ENCODE measurements around the gene ACVR2A. TPM values are rescaled to one million over a fixed set of nuclear protein-coding genes. Genes with fewer than 3 reads are reported as not detected.

Gene ACVR2A
- total RNA-seq (2021; ENCODE audit: unreplicated experiment) (9.4 TPM), Bru-seq, nascent RNA (percentile 68 among the genes with signal in this experiment), BruChase-seq, experiment 1, labeled RNA remaining after a 6-hour chase (percentile 47 among the genes with signal in this experiment), BruChase-seq, experiment 2, labeled RNA remaining after a 2-hour chase (percentile 61 among the genes with signal in this experiment)
- 2.5 and 3.1 TPM in 2 replicates for polyA plus RNA-seq (2012)
- long read RNA-seq, full-length matches to known transcripts = 10 of 16 reads
- long read RNA-seq, partial matches to known transcripts = 1 of 16 reads
- long read RNA-seq, other reads (novel, unspliced or antisense) = 5 of 16 reads

DNA sequence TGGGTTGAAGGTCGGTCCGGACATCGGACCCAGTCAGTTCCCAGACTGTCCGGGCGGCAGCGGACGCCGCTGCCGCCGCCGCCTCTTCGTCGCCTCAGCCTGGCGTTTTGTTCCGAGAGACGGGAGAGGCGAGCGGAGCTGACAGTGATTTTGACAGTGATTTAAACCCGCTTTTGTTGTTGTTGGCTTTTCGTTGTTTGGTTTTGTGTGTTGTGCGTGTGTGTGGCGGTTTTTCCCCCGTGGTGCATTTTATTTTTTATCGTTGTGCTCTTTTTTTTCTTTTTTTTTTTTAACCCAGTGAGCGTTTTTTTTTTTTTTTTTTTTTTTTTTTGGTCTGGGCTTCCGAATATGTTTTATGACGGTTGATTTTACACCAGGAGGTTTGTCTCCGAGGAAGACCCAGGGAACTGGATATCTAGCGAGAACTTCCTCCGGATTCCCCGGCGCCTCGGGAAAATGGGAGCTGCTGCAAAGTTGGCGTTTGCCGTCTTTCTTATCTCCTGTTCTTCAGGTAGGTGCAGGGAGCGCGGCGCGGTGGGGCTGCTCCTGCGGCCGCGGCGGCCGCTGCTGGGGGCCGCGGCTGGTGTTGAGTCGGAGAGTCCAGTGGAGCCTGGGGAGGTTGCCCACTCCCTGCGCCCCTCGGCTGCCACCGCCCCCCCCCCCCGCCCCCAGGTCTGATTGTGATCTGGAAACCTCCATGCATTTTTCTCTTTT is at the start of gene ACVR2A:
ACVR2A (plus strand) TSS at position 333 of the 714 bp plus-strand sequence; CDS start at position 457, 124 bp downstream.
- BruUV-seq (replicated peaks) = no TSS peak
- no peak for TF ChIP-seq EZH2 (IDR thresholded peaks at IDR 0.05)
- no peak for TF ChIP-seq ELF1 (IDR thresholded peaks at IDR 0.05; ENCODE audit: borderline replicate concordance, low read depth)
- TF ChIP-seq SP1 (IDR thresholded peaks at IDR 0.05; ENCODE audit: low read depth) = 0 out of 2 replicates have a peak, but pooled peaks have one; percentile 13
- no peak for TF ChIP-seq EGR1 (IDR thresholded peaks at IDR 0.05; ENCODE audit: low read depth)
- no peak for TF ChIP-seq FOSL1 (IDR thresholded peaks at IDR 0.05; ENCODE audit: low read depth)
- no peaks in the 10 kb centered on the region for H3K9me2 ChIP-seq (ENCODE audit: insufficient read depth)
- peak within 1 kb of the TSS; percentile 84 for H3K27ac ChIP-seq (ENCODE audit: low read depth, low read length)
- peak within 1 kb of the TSS; percentile 72 for H3K9ac ChIP-seq (ENCODE audit: low read length)
- ChIA-PET POLR2A (no interaction called here), CTCF (no interaction called here), RAD21 (ENCODE audit: low non-redundant PET in 1 of 2, low total read pairs in 2 of 2, uncharacterized antibody in 2 of 2, unreplicated experiment in 2 of 2) (interaction anchor here in 1 of 2 experiments (0.7 kb wide), 1 partner anchor 15 kb away, joined by 5 read pairs; no protein-coding TSS in a partner anchor)
- intact Hi-C loops (cut with micrococcal nuclease) = no loop called here
- H3K4me2 ChIP-seq (ENCODE audit: low read length) = peak within 1 kb of the TSS; percentile 92
- ATAC-seq = peak; percentile 57
- H3K9me3 ChIP-seq (ENCODE audit: control insufficient read depth in 1 of 2, insufficient read depth in 1 of 2, low read depth in 1 of 2, low read length in 2 of 2) = no peaks in the 10 kb centered on the region
- peak within 1 kb of the TSS; percentile 71 to 80 for H3K4me3 ChIP-seq (replicated peaks in 1 of 2; ENCODE audit: low read depth in 1 of 2, low read length in 2 of 2)
- peaks cover 6 to 23% of the 10 kb centered on the region in 2 experiments; a peak in 2 of 4 replicates for H3K4me1 ChIP-seq (ENCODE audit: control insufficient read depth in 1 of 2, insufficient read depth in 2 of 2, low read length in 2 of 2)
- no peaks in the 10 kb centered on the region for H3K36me3 ChIP-seq (ENCODE audit: control insufficient read depth in 1 of 2, insufficient read depth in 2 of 2, low read length in 2 of 2)
- H3K79me2 ChIP-seq (ENCODE audit: insufficient read depth, low read length) = peaks cover 43% of the 10 kb centered on the region
- no peaks in the 10 kb centered on the region for H3K27me3 ChIP-seq (ENCODE audit: insufficient read depth, low read length)
- H4K20me1 ChIP-seq (ENCODE audit: insufficient read depth) = no peaks in the 10 kb centered on the region
- no peak for DNase-seq (ENCODE audit: low read depth, low spot score)
- H2AFZ ChIP-seq (ENCODE audit: low read depth, low read length, poor library complexity, severe bottlenecking) = peak within 1 kb of the TSS; percentile 26

DNA sequence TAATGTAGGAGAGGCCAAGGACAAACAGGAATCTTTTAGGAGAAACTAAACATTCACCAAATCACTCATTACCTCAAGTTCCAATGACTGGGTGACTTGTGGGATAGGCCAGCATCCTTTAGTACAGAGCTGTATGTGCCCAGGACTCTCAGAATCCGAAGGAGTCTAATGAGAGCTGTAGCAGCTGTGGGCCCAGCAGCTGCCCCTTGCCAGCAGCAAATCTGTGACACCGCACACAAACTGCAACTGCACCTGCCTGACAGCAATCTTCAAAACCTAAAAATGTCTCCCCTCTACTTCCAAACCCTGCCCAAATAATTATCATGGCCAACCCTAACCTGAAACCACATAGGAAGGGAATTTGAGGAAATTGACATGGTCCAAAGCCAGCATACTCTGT is 44.5 kb upstream of the ACVR2A start:
- no TSS peak for BruUV-seq (replicated peaks)
- intact Hi-C loops (cut with micrococcal nuclease) = no loop called here
- TF ChIP-seq EGR1 (IDR thresholded peaks at IDR 0.05; ENCODE audit: low read depth) (no peak), REST (IDR thresholded peaks at IDR 0.05; ENCODE audit: low read depth) (no peak), YY1 (IDR thresholded peaks at IDR 0.05; ENCODE audit: extremely low read depth, insufficient replicate concordance, low read depth, low read length) (no peak), SIN3A (IDR thresholded peaks at IDR 0.05; ENCODE audit: low read depth) (no peak), CTCF (IDR thresholded peaks at IDR 0.05 in 2 of 3, conservative IDR thresholded peaks at IDR 0.05 in 1 of 3; ENCODE audit: borderline replicate concordance in 1 of 3, insufficient read depth in 1 of 3, low read depth in 2 of 3, low read length in 2 of 3) (no peak)

More for the DNA sequence above, 44.5 kb upstream of the ACVR2A start:
- Histone ChIP-seq H3K9me2 (ENCODE audit: insufficient read depth) (no peaks in the 10 kb centered on the region), H3K4me1 (ENCODE audit: control insufficient read depth in 1 of 2, insufficient read depth in 2 of 2, low read length in 2 of 2) (no peaks in the 10 kb centered on the region), H2AFZ (ENCODE audit: low read depth, low read length, poor library complexity, severe bottlenecking) (no peak overlapping the region), H3K4me3 (replicated peaks in 1 of 2; ENCODE audit: low read depth in 1 of 2, low read length in 2 of 2) (no peak overlapping the region), H4K20me1 (ENCODE audit: insufficient read depth) (no peaks in the 10 kb centered on the region), H3K4me2 (ENCODE audit: low read length) (no peak overlapping the region), H3K9me3 (ENCODE audit: control insufficient read depth in 1 of 2, insufficient read depth in 1 of 2, low read depth in 1 of 2, low read length in 2 of 2) (no peaks in the 10 kb centered on the region), H3K27ac (ENCODE audit: low read depth, low read length) (no peak overlapping the region), H3K27me3 (ENCODE audit: insufficient read depth, low read length) (no peaks in the 10 kb centered on the region), H3K9ac (ENCODE audit: low read length) (no peak overlapping the region), H3K79me2 (ENCODE audit: insufficient read depth, low read length) (no peaks in the 10 kb centered on the region), H3K36me3 (ENCODE audit: control insufficient read depth in 1 of 2, insufficient read depth in 2 of 2, low read length in 2 of 2) (no peaks in the 10 kb centered on the region)
- RAD21 ChIA-PET (ENCODE audit: low non-redundant PET in 1 of 2, low total read pairs in 2 of 2, uncharacterized antibody in 2 of 2, unreplicated experiment in 2 of 2) = no interaction called here
- no peak for ATAC-seq
- CTCF ChIA-PET = no interaction called here
- DNase-seq (ENCODE audit: low read depth, low spot score) = no peak
- POLR2A ChIA-PET = no interaction called here
